Measurements from ENCODE around the gene OR2G6. TPM values are rescaled to one million over a fixed set of nuclear protein-coding genes. Genes with fewer than 3 reads are reported as not detected.

The OR2G6 gene
- total and polyA plus RNA-seq, 2 of the 8 experiments (the other 6 are each of a cell fraction or from before 2014, with no cell fraction given): not detected

GRCh38 chr1:248521856-248522255, 14.0 kb downstream of the OR2G6 start:
- no peaks in the 10 kb centered on the region for H3K27me3 ChIP-seq (replicated peaks in 1 of 4; ENCODE audit: control insufficient read depth in 3 of 4, extremely low read depth in 1 of 4, insufficient read depth in 3 of 4, low read length in 3 of 4)
- H3K18ac ChIP-seq (ENCODE audit: extremely low read depth, low read length): no peak overlapping the region
- no peak overlapping the region for H3K4me2 ChIP-seq (ENCODE audit: insufficient read depth in 1 of 2, low read depth in 2 of 2, low read length in 2 of 2)
- H4K20me1 ChIP-seq (replicated peaks in 1 of 2; ENCODE audit: control insufficient read depth in 1 of 2, insufficient read depth in 2 of 2, low read length in 2 of 2): no peaks in the 10 kb centered on the region
- H3K4ac ChIP-seq (replicated peaks; ENCODE audit: insufficient read length, low read depth, low read length): no peak overlapping the region
- H2BK120ac ChIP-seq (replicated peaks; ENCODE audit: low read depth, low read length): no peak overlapping the region
- H2AK5ac ChIP-seq (ENCODE audit: low read depth, low read length): no peak overlapping the region
- ChIA-PET CTCF (ENCODE audit: partially characterized antibody) (interaction anchor here (0.6 kb wide), 1 partner anchor 1519 kb away, joined by 3 read pairs; no protein-coding TSS in a partner anchor), POLR2A (ENCODE audit: partially characterized antibody) (no interaction called here)
- FAIRE-seq: no peak
- H3K36me3 ChIP-seq (ENCODE audit: control insufficient read depth in 2 of 4, insufficient read depth in 4 of 4, low read length in 3 of 4): no peaks in the 10 kb centered on the region
- no peak overlapping the region for H4K91ac ChIP-seq (replicated peaks; ENCODE audit: insufficient read length, low read length)
- H3K56ac ChIP-seq (replicated peaks; ENCODE audit: insufficient read length, low read depth, low read length): no peak overlapping the region
- H3K79me1 ChIP-seq (ENCODE audit: low read depth, low read length): no peaks in the 10 kb centered on the region
- H3K23me2 ChIP-seq (ENCODE audit: low read depth, low read length): no peaks in the 10 kb centered on the region
- H3K79me2 ChIP-seq (ENCODE audit: control insufficient read depth in 1 of 2, insufficient read depth in 2 of 2, low read length in 2 of 2): no peaks in the 10 kb centered on the region
- H3K23ac ChIP-seq (ENCODE audit: insufficient read length): no peak overlapping the region
- H3K27ac ChIP-seq (ENCODE audit: low read depth, low read length): no peak overlapping the region
- no peak overlapping the region for H2BK5ac ChIP-seq (ENCODE audit: low read depth, low read length)
- no peak overlapping the region for H3K9ac ChIP-seq (replicated peaks in 1 of 4; ENCODE audit: extremely low read depth in 1 of 4, low read depth in 3 of 4, low read length in 3 of 4)
- H4K8ac ChIP-seq (ENCODE audit: extremely low read depth, insufficient read depth, low read length): no peak overlapping the region
- no peak overlapping the region for H2BK12ac ChIP-seq (ENCODE audit: low read depth, low read length)
- WGBS, 2 experiments (ENCODE audit: extremely low coverage in 1 of 2, insufficient coverage in 1 of 2, insufficient read length in 1 of 2, insufficient replicate concordance in 2 of 2, low coverage in 1 of 2, low lambda C conversion rate in 2 of 2, missing lambda C conversion rate in 1 of 2): 71% methylated on average over 12 of the region's 12 CpGs; no CpG with 5 or more reads in 1 of the 2 experiments
- no peaks in the 10 kb centered on the region for H3K4me1 ChIP-seq (replicated peaks in 1 of 4; ENCODE audit: control insufficient read depth in 3 of 4, insufficient read depth in 4 of 4, low read length in 3 of 4)
- H2BK15ac ChIP-seq (ENCODE audit: low read length): no peak overlapping the region
- H3K9me3 ChIP-seq (ENCODE audit: insufficient read depth in 2 of 2, low read depth in 1 of 2, low read length in 1 of 2): peaks cover 39 to 51% of the 10 kb centered on the region in 2 experiments
- H2BK20ac ChIP-seq (ENCODE audit: low read length): no peak overlapping the region
- H3K4me3 ChIP-seq (ENCODE audit: extremely low read depth in 1 of 4, insufficient read depth in 2 of 4, low read depth in 3 of 4, low read length in 4 of 4): no peak overlapping the region
- H3K14ac ChIP-seq (ENCODE audit: insufficient read length): no peak overlapping the region
- DNase-seq (ENCODE audit: low read depth in 1 of 2, low spot score in 2 of 2): no peak
- no peak overlapping the region for H2AFZ ChIP-seq (ENCODE audit: low read length)
- TF ChIP-seq SRF (IDR thresholded peaks at IDR 0.05; ENCODE audit: low read depth, low read length) (no peak), MAFK (IDR thresholded peaks at IDR 0.05; ENCODE audit: low read depth, low read length) (no peak), GTF2F1 (IDR thresholded peaks at IDR 0.05; ENCODE audit: borderline replicate concordance, low read depth, low read length) (no peak), RXRA (IDR thresholded peaks at IDR 0.05; ENCODE audit: insufficient read depth, low read depth, low read length) (no peak), CEBPB (IDR thresholded peaks at IDR 0.05; ENCODE audit: low read depth, low read length) (no peak)
- H4K5ac ChIP-seq (ENCODE audit: insufficient read length, low read depth, low read length): no peak overlapping the region
